Gastroesophageal sphincter (tissue), 3 donors: ENCODE data around the gene MGLL.

Source experiments
- EP300 ChIP-seq: sonication (generic); formaldehyde crosslinking; IDR thresholded peaks from one replicate; pipeline ENCODE4 v1.6.1; 2017; ENCODE audit warnings: antibody characterized with exemption, mild to moderate bottlenecking
- POLR2A ChIP-seq, 2 donors: fragments of 450-650 bp; IDR thresholded peaks; one replicate each; pipeline ENCODE4 v1.6.1; 2017; ENCODE audit warnings: antibody characterized with exemption in 2 of 2, mild to moderate bottlenecking in 2 of 2, moderate library complexity in 1 of 2
- POLR2AphosphoS5 ChIP-seq: sonication (generic); formaldehyde crosslinking; IDR thresholded peaks from one replicate; pipeline ENCODE4 v1.6.1; 2017; ENCODE audit warnings: antibody characterized with exemption
- TF ChIP-seq, protein P1 (sequence below), 4 experiments: fragments of 200-600 bp in 2 of 4; fragments of 450-650 bp in 2 of 4; sonication (generic) in 1 of 4; IDR thresholded peaks; one replicate each; pipeline ENCODE4 v1.5.1; 2017 to 2019; ENCODE audit warnings: antibody characterized with exemption in 4 of 4, mild to moderate bottlenecking in 2 of 4, moderate library complexity in 2 of 4

GRCh38 chr3:127675651-127676391 lies 146.5 kb downstream of the MGLL start:
- TF ChIP-seq EP300 (no peak), POLR2A (IDR thresholded peaks at IDR 0.05) (no peak), POLR2AphosphoS5 (no peak)
- TF ChIP-seq, protein P1, sequence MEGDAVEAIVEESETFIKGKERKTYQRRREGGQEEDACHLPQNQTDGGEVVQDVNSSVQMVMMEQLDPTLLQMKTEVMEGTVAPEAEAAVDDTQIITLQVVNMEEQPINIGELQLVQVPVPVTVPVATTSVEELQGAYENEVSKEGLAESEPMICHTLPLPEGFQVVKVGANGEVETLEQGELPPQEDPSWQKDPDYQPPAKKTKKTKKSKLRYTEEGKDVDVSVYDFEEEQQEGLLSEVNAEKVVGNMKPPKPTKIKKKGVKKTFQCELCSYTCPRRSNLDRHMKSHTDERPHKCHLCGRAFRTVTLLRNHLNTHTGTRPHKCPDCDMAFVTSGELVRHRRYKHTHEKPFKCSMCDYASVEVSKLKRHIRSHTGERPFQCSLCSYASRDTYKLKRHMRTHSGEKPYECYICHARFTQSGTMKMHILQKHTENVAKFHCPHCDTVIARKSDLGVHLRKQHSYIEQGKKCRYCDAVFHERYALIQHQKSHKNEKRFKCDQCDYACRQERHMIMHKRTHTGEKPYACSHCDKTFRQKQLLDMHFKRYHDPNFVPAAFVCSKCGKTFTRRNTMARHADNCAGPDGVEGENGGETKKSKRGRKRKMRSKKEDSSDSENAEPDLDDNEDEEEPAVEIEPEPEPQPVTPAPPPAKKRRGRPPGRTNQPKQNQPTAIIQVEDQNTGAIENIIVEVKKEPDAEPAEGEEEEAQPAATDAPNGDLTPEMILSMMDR (IDR thresholded peaks at IDR 0.05): no peak
